K562 (cell line): Measurements from ENCODE around the gene COG2. TPM values are rescaled to one million over a fixed set of nuclear protein-coding genes. Genes with fewer than 3 reads are reported as not detected.

Source experiments
- ATAC-seq: fragments of 200-7000 bp; cut with Tn5 transposase; 3 replicates; pipeline ENCODE4 v1.9.1; 2020; ENCODE audit warnings: moderate library complexity
- BruUV-seq: library from RNA; stranded (reverse); fragments of 400-500 nt; replicated peaks from 2 replicates; lab custom pipeline; 2021; lab: Mats Ljungman, UMichigan
- CTCF ChIA-PET: fragments of 300-600 bp; formaldehyde crosslinking; extraction: SDS; loops from one replicate; lab custom pipeline; 2021; ENCODE audit warnings: low intra/inter-chr PET ratio; lab: Yijun Ruan, JAX
- POLR2A ChIA-PET: fragments of 300-600, 350-650 bp; sonication (Branson Sonifier 250); formaldehyde crosslinking; extraction: SDS; loops from one replicate; lab custom pipeline; 2021; ENCODE audit warnings: antibody characterized with exemption, inconsistent platforms; lab: Yijun Ruan, JAX
- DNase-seq, 4 experiments: peaks; one replicate each; pipeline versions ENCODE4 v3.0.0 to v3.0.0-alpha.2; 2011 to 2018; ENCODE audit warnings: low spot score in 3 of 4, mixed read lengths in 3 of 4; ENCODE audit errors: extremely low read depth in 1 of 4
- FAIRE-seq: peaks from 2 replicates; lab custom pipeline; 2011; peaks lifted over from hg19 to GRCh38; lab: Jason Lieb, UNC
- H2AFZ ChIP-seq: 2 replicates; pipeline ENCODE4 v1.6.0; 2011; ENCODE audit warnings: low read depth, low read length, control low read depth, inconsistent platforms
- H3K27ac ChIP-seq: fragments of 200-600 bp; 3 replicates; pipeline ENCODE4 v1.8.0; 2011; ENCODE audit warnings: low read depth, mild to moderate bottlenecking, control low read depth, inconsistent platforms, low read length, moderate library complexity, mixed read lengths; ENCODE audit errors: extremely low read depth
- H3K27me3 ChIP-seq, 2 experiments: fragments of 300-600 bp in 1 of 2; 2 replicates in 1 of 2; 3 replicates in 1 of 2; pipeline versions ENCODE4 v1.6.0 to v1.8.0; 2011; ENCODE audit warnings: inconsistent platforms in 2 of 2, low read length in 2 of 2, mild to moderate bottlenecking in 1 of 2, mixed read lengths in 1 of 2, moderate library complexity in 1 of 2; ENCODE audit not compliant: control insufficient read depth in 2 of 2, insufficient read depth in 2 of 2
- H3K36me3 ChIP-seq: fragments of 300-600 bp; 3 replicates; pipeline ENCODE4 v1.8.0; 2011; ENCODE audit warnings: mild to moderate bottlenecking, low read length, inconsistent platforms; ENCODE audit not compliant: control insufficient read depth, insufficient read depth
- H3K4me1 ChIP-seq, 2 experiments: fragments of 200-600 bp in 1 of 2; replicated peaks in 1 of 2; 2 replicates in 1 of 2; 3 replicates in 1 of 2; pipeline versions ENCODE4 v1.5.1 to v1.8.0; 2011; ENCODE audit warnings: inconsistent platforms in 2 of 2, low read length in 2 of 2, mild to moderate bottlenecking in 1 of 2, mixed read lengths in 1 of 2, moderate library complexity in 1 of 2; ENCODE audit not compliant: control insufficient read depth in 2 of 2, insufficient read depth in 2 of 2
- H3K4me2 ChIP-seq: 2 replicates; pipeline ENCODE4 v1.6.1; 2011; ENCODE audit warnings: low read length, control low read depth, inconsistent platforms, mixed read lengths; ENCODE audit not compliant: insufficient read depth
- H3K4me3 ChIP-seq: fragments of 200-600 bp; sonication (generic), shearing (Covaris generic); 2 replicates; pipeline ENCODE4 v1.5.1; 2016; ENCODE audit warnings: control low read depth, inconsistent platforms
- H3K79me2 ChIP-seq: fragments of 200-600 bp; 3 replicates; pipeline ENCODE4 v1.8.0; 2011; ENCODE audit warnings: low read length, inconsistent platforms; ENCODE audit not compliant: control insufficient read depth, insufficient read depth
- H3K9ac ChIP-seq, 2 experiments: 2 replicates each; pipeline versions ENCODE4 v1.6.0 to v1.6.1; 2011; ENCODE audit warnings: low read depth in 2 of 2, low read length in 2 of 2, control low read depth in 1 of 2, inconsistent platforms in 1 of 2, mild to moderate bottlenecking in 1 of 2, mixed read lengths in 1 of 2; ENCODE audit not compliant: insufficient read depth in 1 of 2
- H3K9me1 ChIP-seq: one replicate; pipeline ENCODE4 v1.6.0; 2011; ENCODE audit warnings: inconsistent platforms, mild to moderate bottlenecking, low read length, moderate library complexity; ENCODE audit not compliant: control insufficient read depth, insufficient read depth
- H3K9me3 ChIP-seq: replicated peaks from 2 replicates; pipeline ENCODE4 v1.5.1; 2011; ENCODE audit warnings: low read depth, low read length, inconsistent platforms; ENCODE audit not compliant: control insufficient read depth, insufficient read depth
- H4K20me1 ChIP-seq: replicated peaks from 2 replicates; pipeline ENCODE4 v1.6.1; 2011; ENCODE audit warnings: low read length, inconsistent platforms, mixed read lengths; ENCODE audit not compliant: control insufficient read depth, insufficient read depth
- CEBPG ChIP-seq, 3 experiments: fragments of 200-800 bp in 1 of 3; sonication (Bioruptor generic) in 1 of 3; sonication (generic) in 1 of 3; formaldehyde crosslinking in 1 of 3; IDR thresholded peaks in 2 of 3; conservative IDR thresholded peaks in 1 of 3; 2 replicates each; pipeline versions ENCODE4 v1.6.1 to v1.8.0; 2016 to 2022; ENCODE audit warnings: missing compliant biosample characterization in 2 of 3, missing genetic modification characterization in 2 of 3, mild to moderate bottlenecking in 1 of 3, missing genetic modification reagents in 1 of 3
- CTBP1 ChIP-seq: fragments of 450-650 bp; IDR thresholded peaks from 2 replicates; pipeline ENCODE4 v1.6.1; 2016; ENCODE audit warnings: borderline replicate concordance
- FOS ChIP-seq: IDR thresholded peaks from 3 replicates; pipeline ENCODE4 v1.6.1; 2011; ENCODE audit not compliant: insufficient read length; ENCODE audit errors: extremely low read depth
- HNRNPK ChIP-seq: fragments of 200-400 bp; formaldehyde crosslinking; IDR thresholded peaks from one replicate; pipeline ENCODE4 v1.6.1; 2018; ENCODE audit warnings: mild to moderate bottlenecking, low read depth, low read length; ENCODE audit not compliant: poor library complexity, severe bottlenecking
- MXI1 ChIP-seq: IDR thresholded peaks from 2 replicates; pipeline ENCODE4 v1.6.1; 2011; ENCODE audit warnings: low read depth, mild to moderate bottlenecking, improper control_type of control experiment, low read length
- NFIC ChIP-seq: fragments of 450-650 bp; IDR thresholded peaks from 2 replicates; pipeline ENCODE4 v1.6.1; 2017; ENCODE audit warnings: mild to moderate bottlenecking, inconsistent platforms
- RNF2 ChIP-seq: sonication (generic); IDR thresholded peaks from 2 replicates; pipeline ENCODE4 v1.6.1; 2016
- SREBF2 ChIP-seq: sonication (generic); formaldehyde crosslinking; IDR thresholded peaks from 2 replicates; pipeline ENCODE4 v1.4.0; 2020; ENCODE audit warnings: mild to moderate bottlenecking, missing genetic modification reagents
- SRSF9 ChIP-seq: fragments of 200-400 bp; formaldehyde crosslinking; IDR thresholded peaks from 2 replicates; pipeline ENCODE4 v1.6.1; 2017; ENCODE audit warnings: low read depth, low read length, borderline replicate concordance
- TEAD1 ChIP-seq, 2 experiments: fragments of 450-650 bp in 1 of 2; sonication (generic) in 1 of 2; formaldehyde crosslinking; IDR thresholded peaks; 2 replicates each; pipeline versions ENCODE4 v1.4.0 to v1.8.0; 2020 to 2022; ENCODE audit warnings: mild to moderate bottlenecking in 2 of 2, missing genetic modification reagents in 1 of 2
- ZFX ChIP-seq: sonication (generic); formaldehyde crosslinking; IDR thresholded peaks from 2 replicates; pipeline ENCODE4 v1.8.0; 2022; ENCODE audit warnings: mild to moderate bottlenecking, missing genetic modification reagents, moderate library complexity
- ZKSCAN8 ChIP-seq: fragments of 200-800 bp; sonication (Bioruptor generic); IDR thresholded peaks from 2 replicates; pipeline ENCODE4 v1.6.1; 2016; ENCODE audit warnings: missing genetic modification characterization, missing compliant biosample characterization
- ZNF197 ChIP-seq: fragments of 200-800 bp; sonication (Bioruptor generic); IDR thresholded peaks from 2 replicates; pipeline ENCODE4 v1.6.1; 2016; ENCODE audit warnings: low read depth, missing genetic modification characterization, missing compliant biosample characterization
- ZNF212 ChIP-seq: fragments of 450-650 bp; formaldehyde crosslinking; IDR thresholded peaks from 2 replicates; pipeline ENCODE4 v1.4.0; 2020; ENCODE audit warnings: mild to moderate bottlenecking
- ZNF239 ChIP-seq: fragments of 250-450 bp; sonication (Bioruptor Pico); IDR thresholded peaks from 2 replicates; pipeline ENCODE4 v1.4.0; 2020; ENCODE audit warnings: mild to moderate bottlenecking
- ZNF436 ChIP-seq: fragments of 250-450, 450-650 bp; sonication (Bioruptor Pico); formaldehyde crosslinking; IDR thresholded peaks from 2 replicates; pipeline ENCODE4 v1.7.0; 2020; ENCODE audit warnings: mild to moderate bottlenecking
- ZNF586 ChIP-seq: fragments of 450-650 bp; formaldehyde crosslinking; conservative IDR thresholded peaks from 2 replicates; pipeline ENCODE4 v1.4.0; 2020; ENCODE audit warnings: mild to moderate bottlenecking, moderate library complexity
- WGBS: fragments of 100-300 bp; shearing (Covaris generic); methylation state at CpG from one replicate; pipeline ENCODE4 v1.1.6; 2016; ENCODE audit warnings: low coverage, mixed read lengths; ENCODE audit not compliant: insufficient coverage; ENCODE audit errors: missing lambda C conversion rate; 5-methylcytosine and 5-hydroxymethylcytosine counted together
- in situ Hi-C: fragments of 300-500 bp; cut with MboI; formaldehyde crosslinking; loops from 4 replicates; pipeline ENCODE4 v1.15.0; 2018; ENCODE audit warnings: inconsistent platforms, mixed read lengths
- intact Hi-C: fragments of 100-400 bp; cut with micrococcal nuclease; formaldehyde crosslinking; loops from 2 replicates; pipeline ENCODE4 v1.14.2; 2022
- polyA plus RNA-seq, 8 experiments: library from polyadenylated mRNA; depleted of rRNA in 4 of 8; stranded (reverse) in 5 of 8; unstranded in 3 of 8; fragments of >200 nt; fragmentation: Nextera tagmentation in 2 of 8; fragmentation: Illumina TruSeq in 1 of 8; extraction: Ambion mirVana in 2 of 8; extraction: Trizol in 1 of 8; gene quantifications; 2 replicates each; pipeline versions ENCODE4 v1.2.1 to v1.2.3, GENCODE V29; 2011 to 2014; ENCODE audit warnings: inconsistent platforms in 1 of 8, missing spikeins in 1 of 8
- total RNA-seq, 7 experiments: library from RNA; depleted of rRNA in 6 of 7; stranded (reverse); fragments of >200 nt in 6 of 7; fragmentation: Illumina TruSeq in 2 of 7; extraction: Trizol in 2 of 7; gene quantifications; 2 replicates each; pipeline versions ENCODE4 v1.2.1 to v1.2.3, GENCODE V29; 2011 to 2021; ENCODE audit warnings: low replicate concordance in 1 of 7
- TF ChIP-seq, protein P1 (sequence below): fragments of 250-450 bp; sonication (Bioruptor Pico); IDR thresholded peaks from 2 replicates; pipeline ENCODE4 v1.8.0; 2021; ENCODE audit warnings: mild to moderate bottlenecking, moderate library complexity
- TF ChIP-seq, protein P2 (sequence below): fragments of 250-450 bp; sonication (Bioruptor Pico); IDR thresholded peaks from 2 replicates; pipeline ENCODE4 v1.8.0; 2022; ENCODE audit warnings: inconsistent platforms

The COG2 gene
- total and polyA plus RNA-seq, 9 of the 15 experiments (the other 6 are each of a cell fraction or from before 2014, with no cell fraction given) = 22.0 to 51.7 (median 33.3) TPM

- TF ChIP-seq TEAD1 (CRISPR knock-in tag; IDR thresholded peaks at IDR 0.05) (no peak), NFIC (no peak), FOS (no peak), CTBP1 (no peak)
- TF ChIP-seq, all 486 proteins: peak for 0
Measured at GRCh38 chr1:230713915-230714764, 71.9 kb downstream of the COG2 start, which contains the start of gene AGT (continued).

DNA sequence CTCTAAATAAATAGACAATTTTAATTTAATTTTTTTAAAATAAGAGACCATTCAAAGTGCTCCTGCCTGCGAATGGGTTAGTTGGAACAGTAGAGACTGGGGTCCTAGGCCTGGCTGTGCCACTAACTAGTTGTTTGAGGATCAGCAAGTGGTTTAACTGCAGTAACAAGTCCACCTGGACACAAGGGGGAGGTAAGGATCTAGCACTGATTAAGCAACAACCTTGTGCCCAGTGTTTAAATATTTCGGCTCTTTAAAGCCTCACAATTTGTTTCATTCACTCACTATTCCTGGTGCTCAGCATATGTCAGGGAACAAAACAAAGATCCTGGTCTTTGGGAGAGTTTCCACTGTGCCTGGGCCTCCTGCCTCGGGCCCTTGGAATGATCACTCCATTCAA is 73.2 kb downstream of the COG2 start:
- intact Hi-C loops = no loop called here
- Histone ChIP-seq H2AFZ (no peak overlapping the region), H3K27me3 (peaks cover 33 to 47% of the 10 kb centered on the region in 2 experiments), H3K9me1 (no peaks in the 10 kb centered on the region), H3K27ac (no peak overlapping the region), H3K79me2 (no peaks in the 10 kb centered on the region), H4K20me1 (no peaks in the 10 kb centered on the region; the same call in 1 of the 2 replicates), H3K36me3 (no peaks in the 10 kb centered on the region), H3K4me3 (no peak overlapping the region), H3K4me2 (no peak overlapping the region), H3K9ac (no peak overlapping the region), H3K9me3 (no peaks in the 10 kb centered on the region), H3K4me1 (no peaks in the 10 kb centered on the region)
- 2% methylated on average over 3 of the region's 3 CpGs for WGBS
- ChIA-PET POLR2A (no interaction called here), CTCF (no interaction called here)
- ATAC-seq = no peak
- no peak for FAIRE-seq
- no peak for DNase-seq
- no TSS peak for BruUV-seq
- in situ Hi-C loops = no loop called here
- no peak for TF ChIP-seq ZNF586 (CRISPR knock-in tag)
- TF ChIP-seq HNRNPK = no peak
- no peak for TF ChIP-seq RNF2
- no peak for TF ChIP-seq ZNF436
- TF ChIP-seq ZFX (CRISPR knock-in tag) = no peak
- no peak for TF ChIP-seq CEBPG (CRISPR knock-in tag; IDR thresholded peaks at IDR 0.05)
- 0 out of 4 replicates have a peak, but pooled peaks of 1 of the 2 experiments have one; percentile 16 for TF ChIP-seq CEBPG (tag; conservative IDR thresholded peaks at IDR 0.05 in 1 of 2, IDR thresholded peaks at IDR 0.05 in 1 of 2)
- no peak for TF ChIP-seq SRSF9
- TF ChIP-seq ZNF212 = no peak
- TF ChIP-seq, protein P1, sequence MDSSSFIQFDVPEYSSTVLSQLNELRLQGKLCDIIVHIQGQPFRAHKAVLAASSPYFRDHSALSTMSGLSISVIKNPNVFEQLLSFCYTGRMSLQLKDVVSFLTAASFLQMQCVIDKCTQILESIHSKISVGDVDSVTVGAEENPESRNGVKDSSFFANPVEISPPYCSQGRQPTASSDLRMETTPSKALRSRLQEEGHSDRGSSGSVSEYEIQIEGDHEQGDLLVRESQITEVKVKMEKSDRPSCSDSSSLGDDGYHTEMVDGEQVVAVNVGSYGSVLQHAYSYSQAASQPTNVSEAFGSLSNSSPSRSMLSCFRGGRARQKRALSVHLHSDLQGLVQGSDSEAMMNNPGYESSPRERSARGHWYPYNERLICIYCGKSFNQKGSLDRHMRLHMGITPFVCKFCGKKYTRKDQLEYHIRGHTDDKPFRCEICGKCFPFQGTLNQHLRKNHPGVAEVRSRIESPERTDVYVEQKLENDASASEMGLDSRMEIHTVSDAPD (CRISPR knock-in tag) = no peak
- TF ChIP-seq, protein P2, sequence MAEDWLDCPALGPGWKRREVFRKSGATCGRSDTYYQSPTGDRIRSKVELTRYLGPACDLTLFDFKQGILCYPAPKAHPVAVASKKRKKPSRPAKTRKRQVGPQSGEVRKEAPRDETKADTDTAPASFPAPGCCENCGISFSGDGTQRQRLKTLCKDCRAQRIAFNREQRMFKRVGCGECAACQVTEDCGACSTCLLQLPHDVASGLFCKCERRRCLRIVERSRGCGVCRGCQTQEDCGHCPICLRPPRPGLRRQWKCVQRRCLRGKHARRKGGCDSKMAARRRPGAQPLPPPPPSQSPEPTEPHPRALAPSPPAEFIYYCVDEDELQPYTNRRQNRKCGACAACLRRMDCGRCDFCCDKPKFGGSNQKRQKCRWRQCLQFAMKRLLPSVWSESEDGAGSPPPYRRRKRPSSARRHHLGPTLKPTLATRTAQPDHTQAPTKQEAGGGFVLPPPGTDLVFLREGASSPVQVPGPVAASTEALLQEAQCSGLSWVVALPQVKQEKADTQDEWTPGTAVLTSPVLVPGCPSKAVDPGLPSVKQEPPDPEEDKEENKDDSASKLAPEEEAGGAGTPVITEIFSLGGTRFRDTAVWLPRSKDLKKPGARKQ = no peak
- no peak for TF ChIP-seq SREBF2 (CRISPR knock-in tag)
- no peak for TF ChIP-seq ZNF197 (CRISPR knock-in tag)
- no peak for TF ChIP-seq MXI1
- no peak for TF ChIP-seq ZKSCAN8
- no peak for TF ChIP-seq ZNF239 (CRISPR knock-in tag)
